GM20431 (cell line): ENCODE results near the gene PZP.

Experiments
- in situ Hi-C: fragments of 300-500 bp; cut with MseI, MboI; formaldehyde crosslinking; loops from one replicate; pipeline ENCODE4 v1.15.0; 2020; ENCODE audit warnings: low sequenced_read_pairs; ENCODE audit not compliant: unreplicated experiment

The PZP gene

GRCh38 chr12:9106610-9107541, 101.3 kb downstream of the PZP start:
- in situ Hi-C loops, result no loop called here

- in situ Hi-C loops, result no loop called here
These were observed 102.1 kb downstream of the PZP start for GRCh38 chr12:9106067-9106466.

- in situ Hi-C loops, result no loop called here
These were observed 103.3 kb downstream of the PZP start for GRCh38 chr12:9104767-9105423.

- in situ Hi-C loops, result no loop called here
These were observed 104.1 kb downstream of the PZP start for GRCh38 chr12:9104087-9104486.

- in situ Hi-C loops, result no loop called here
These were observed 104.9 kb downstream of the PZP start for GRCh38 chr12:9103050-9103849.

- in situ Hi-C loops, result no loop called here
These were observed 107.0 kb downstream of the PZP start for GRCh38 chr12:9101018-9101687.

GRCh38 chr12:9099552-9100190, 108.5 kb downstream of the PZP start:
- in situ Hi-C loops, result no loop called here
